A673 (cell line): Measurements from ENCODE around the gene TMEM184A. TPM values are rescaled to one million over a fixed set of nuclear protein-coding genes. Genes with fewer than 3 reads are reported as not detected.

Experiments used
- BruUV-seq: library from RNA; stranded (reverse); fragments of 400-500 nt; replicated peaks from 2 replicates; lab custom pipeline; 2021; lab: Mats Ljungman, UMichigan
- CTCF ChIA-PET: fragments of 300-600 bp; sonication (Branson Sonifier 250); formaldehyde crosslinking; loops from one replicate; lab custom pipeline; 2022; ENCODE audit warnings: antibody characterized with exemption; lab: Charles Lee
- POLR2A ChIA-PET: fragments of 300-600 bp; sonication (Branson Sonifier 250); formaldehyde crosslinking; loops from one replicate; lab custom pipeline; 2022; ENCODE audit warnings: antibody characterized with exemption; ENCODE audit not compliant: low non-redundant PET; lab: Charles Lee
- DNase-seq: peaks from one replicate; pipeline ENCODE4 v3.0.0-alpha.2; 2015; ENCODE audit warnings: low spot score
- H3K27ac ChIP-seq: fragments of 200-600 bp; sonication (generic); 2 replicates; pipeline ENCODE4 v1.5.1; 2016; ENCODE audit warnings: mixed run types, low read depth, mild to moderate bottlenecking, mixed read lengths, antibody characterized with exemption, low read length; ENCODE audit not compliant: poor library complexity, severe bottlenecking
- H3K27me3 ChIP-seq: fragments of 200-600 bp; sonication (generic); replicated peaks from 2 replicates; pipeline ENCODE4 v1.6.1; 2017; ENCODE audit warnings: mixed run types, low read depth, mild to moderate bottlenecking, mixed read lengths, antibody characterized with exemption, low read length; ENCODE audit not compliant: insufficient read depth, poor library complexity
- H3K36me3 ChIP-seq: fragments of 200-600 bp; sonication (generic); 2 replicates; pipeline ENCODE4 v1.6.1; 2016; ENCODE audit warnings: mixed run types, mild to moderate bottlenecking, mixed read lengths, antibody characterized with exemption, low read length; ENCODE audit not compliant: insufficient read depth, poor library complexity, severe bottlenecking
- H3K4me1 ChIP-seq: fragments of 200-600 bp; sonication (generic); 2 replicates; pipeline ENCODE4 v1.6.1; 2017; ENCODE audit warnings: mixed run types, mild to moderate bottlenecking, mixed read lengths, antibody characterized with exemption, low read length; ENCODE audit not compliant: insufficient read depth, poor library complexity, severe bottlenecking
- H3K4me3 ChIP-seq: fragments of 200-600 bp; sonication (generic); 2 replicates; pipeline ENCODE4 v1.5.1; 2016; ENCODE audit warnings: low read depth, mixed run types, mild to moderate bottlenecking, mixed read lengths, low read length; ENCODE audit not compliant: poor library complexity, severe bottlenecking
- H3K9me3 ChIP-seq: fragments of 200-600 bp; sonication (generic); 2 replicates; pipeline ENCODE4 v1.6.1; 2016; ENCODE audit warnings: mixed run types, low read depth, mild to moderate bottlenecking, mixed read lengths, antibody characterized with exemption, low read length; ENCODE audit not compliant: poor library complexity, severe bottlenecking
- CTCF ChIP-seq: fragments of 300-800, 200-600 bp; sonication (generic); conservative IDR thresholded peaks from 2 replicates; pipeline ENCODE4 v1.5.1; 2017; ENCODE audit warnings: low read depth, mild to moderate bottlenecking, antibody characterized with exemption, low read length, moderate library complexity, mixed read lengths
- EZH2 ChIP-seq: fragments of 200-600 bp; sonication (generic); IDR thresholded peaks from 2 replicates; pipeline ENCODE4 v1.6.1; 2017; ENCODE audit warnings: borderline replicate concordance, low read depth, mild to moderate bottlenecking, mixed read lengths, antibody characterized with exemption, low read length; ENCODE audit not compliant: poor library complexity, severe bottlenecking
- intact Hi-C: fragments of 100-400 bp; cut with micrococcal nuclease; formaldehyde crosslinking; loops from one replicate; pipeline ENCODE4 v1.10.0; 2022; ENCODE audit not compliant: unreplicated experiment
- total RNA-seq: library from RNA; stranded (reverse); gene quantifications from 2 replicates; pipeline ENCODE4 v1.2.3, GENCODE V29; 2021

Gene TMEM184A
- total RNA-seq, 1 experiment from 2014 or later, result not detected

GRCh38 chr7:1523844-1524243 is 32.2 kb downstream of the TMEM184A start:
- peaks cover 4% of the 10 kb centered on the region for H3K4me1 ChIP-seq
- H3K4me3 ChIP-seq, result no peak overlapping the region
- H3K36me3 ChIP-seq, result no peaks in the 10 kb centered on the region
- POLR2A ChIA-PET, result no interaction called here
- no peaks in the 10 kb centered on the region for H3K27me3 ChIP-seq
- CTCF ChIA-PET, result no interaction called here
- DNase-seq, result no peak
- no TSS peak for BruUV-seq
- H3K27ac ChIP-seq, result no peak overlapping the region
- intact Hi-C loops, result no loop called here
- TF ChIP-seq EZH2, result no peak
- no peak for TF ChIP-seq CTCF
- no peaks in the 10 kb centered on the region for H3K9me3 ChIP-seq

- Histone ChIP-seq H3K27ac (no peak overlapping the region), H3K4me3 (no peak overlapping the region), H3K27me3 (no peaks in the 10 kb centered on the region), H3K9me3 (no peaks in the 10 kb centered on the region), H3K4me1 (peaks cover 4% of the 10 kb centered on the region), H3K36me3 (no peaks in the 10 kb centered on the region)
- POLR2A ChIA-PET, result no interaction called here
- intact Hi-C loops, result no loop called here
- no peak for DNase-seq
- no TSS peak for BruUV-seq
- CTCF ChIA-PET, result no interaction called here
- no peak for TF ChIP-seq EZH2
- TF ChIP-seq CTCF, result no peak
These were observed 32.8 kb downstream of the TMEM184A start for GRCh38 chr7:1523208-1523607.

- no peak for DNase-seq
- intact Hi-C loops, result no loop called here
- no peaks in the 10 kb centered on the region for H3K9me3 ChIP-seq
- H3K4me1 ChIP-seq, result peaks cover 4% of the 10 kb centered on the region
- H3K27me3 ChIP-seq, result no peaks in the 10 kb centered on the region
- no peak for TF ChIP-seq CTCF
- no peak for TF ChIP-seq EZH2
- no peaks in the 10 kb centered on the region for H3K36me3 ChIP-seq
- H3K27ac ChIP-seq, result no peak overlapping the region
- POLR2A ChIA-PET, result no interaction called here
- no TSS peak for BruUV-seq
- CTCF ChIA-PET, result no interaction called here
- H3K4me3 ChIP-seq, result no peak overlapping the region
These were observed 34.5 kb downstream of the TMEM184A start for GRCh38 chr7:1521456-1521855.
